ENCODE results near the gene SESTD1.

The SESTD1 gene

GRCh38 chr2:179139506-179139905, 125.1 kb downstream of the SESTD1 start:
- Histone ChIP-seq H4K20me1 (ENCODE audit: insufficient read depth, low read length, poor library complexity, severe bottlenecking) (no peaks in the 10 kb centered on the region), H3K27me3 (ENCODE audit: insufficient read depth, low read length, poor library complexity, severe bottlenecking) (no peaks in the 10 kb centered on the region), H3K36me3 (ENCODE audit: insufficient read depth, low read length) (peaks cover 56% of the 10 kb centered on the region), H3K4me1 (ENCODE audit: insufficient read depth, low read length, poor library complexity, severe bottlenecking) (no peaks in the 10 kb centered on the region), H3F3A (ENCODE audit: low read depth) (no peaks in the 10 kb centered on the region), H3K4me2 (ENCODE audit: low read depth, low read length, poor library complexity, severe bottlenecking) (no peak overlapping the region), H3K9ac (ENCODE audit: low read depth, low read length, poor library complexity, severe bottlenecking) (no peak overlapping the region), H2AFZ (ENCODE audit: low read length) (no peak overlapping the region), H3K9me2 (replicated peaks; ENCODE audit: low read depth, low read length) (no peaks in the 10 kb centered on the region), H3K4me3 (ENCODE audit: low read length, poor library complexity, severe bottlenecking) (no peak overlapping the region), H3K9me3 (ENCODE audit: insufficient read depth, low read depth, low read length) (no peaks in the 10 kb centered on the region), H3K79me2 (ENCODE audit: insufficient read depth, low read length) (no peaks in the 10 kb centered on the region)
- TF ChIP-seq EZH2phosphoT487 (IDR thresholded peaks at IDR 0.05; ENCODE audit: borderline replicate concordance): no peak
- TF ChIP-seq, protein P1, sequence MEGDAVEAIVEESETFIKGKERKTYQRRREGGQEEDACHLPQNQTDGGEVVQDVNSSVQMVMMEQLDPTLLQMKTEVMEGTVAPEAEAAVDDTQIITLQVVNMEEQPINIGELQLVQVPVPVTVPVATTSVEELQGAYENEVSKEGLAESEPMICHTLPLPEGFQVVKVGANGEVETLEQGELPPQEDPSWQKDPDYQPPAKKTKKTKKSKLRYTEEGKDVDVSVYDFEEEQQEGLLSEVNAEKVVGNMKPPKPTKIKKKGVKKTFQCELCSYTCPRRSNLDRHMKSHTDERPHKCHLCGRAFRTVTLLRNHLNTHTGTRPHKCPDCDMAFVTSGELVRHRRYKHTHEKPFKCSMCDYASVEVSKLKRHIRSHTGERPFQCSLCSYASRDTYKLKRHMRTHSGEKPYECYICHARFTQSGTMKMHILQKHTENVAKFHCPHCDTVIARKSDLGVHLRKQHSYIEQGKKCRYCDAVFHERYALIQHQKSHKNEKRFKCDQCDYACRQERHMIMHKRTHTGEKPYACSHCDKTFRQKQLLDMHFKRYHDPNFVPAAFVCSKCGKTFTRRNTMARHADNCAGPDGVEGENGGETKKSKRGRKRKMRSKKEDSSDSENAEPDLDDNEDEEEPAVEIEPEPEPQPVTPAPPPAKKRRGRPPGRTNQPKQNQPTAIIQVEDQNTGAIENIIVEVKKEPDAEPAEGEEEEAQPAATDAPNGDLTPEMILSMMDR (conservative IDR thresholded peaks at IDR 0.05; ENCODE audit: low read length): no peak

DNA sequence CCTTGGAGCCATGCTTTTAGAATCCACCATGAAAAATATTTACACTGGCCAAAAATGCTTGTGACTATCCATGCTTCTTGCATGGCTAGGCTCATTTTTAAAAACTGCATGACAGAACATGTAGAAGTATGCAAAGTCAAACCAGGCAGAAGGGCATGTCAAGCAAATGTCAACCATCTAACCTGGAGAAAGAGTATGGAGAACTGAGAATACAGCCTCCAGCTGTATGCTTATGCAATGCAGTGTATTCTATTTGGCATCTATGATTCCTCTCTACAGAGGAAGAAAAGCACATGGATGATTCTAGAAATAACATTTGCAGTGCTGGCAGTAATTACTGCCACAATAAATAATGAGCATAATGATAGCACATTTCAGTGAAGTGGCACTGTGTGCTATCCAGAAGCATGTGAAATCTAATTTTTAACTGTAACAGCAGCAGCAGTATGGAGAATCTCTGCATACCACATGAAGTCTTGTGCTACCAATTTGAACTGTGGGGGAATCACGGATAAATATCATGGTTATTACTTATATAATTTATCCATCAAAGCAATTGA, 127.4 kb downstream of the SESTD1 start:
- H3F3A ChIP-seq (ENCODE audit: low read depth): no peaks in the 10 kb centered on the region
- no peaks in the 10 kb centered on the region for H3K9me3 ChIP-seq (ENCODE audit: insufficient read depth, low read depth, low read length)
- H3K36me3 ChIP-seq (ENCODE audit: insufficient read depth, low read length): peaks cover 46% of the 10 kb centered on the region
- no peaks in the 10 kb centered on the region for H4K20me1 ChIP-seq (ENCODE audit: insufficient read depth, low read length, poor library complexity, severe bottlenecking)
- no peaks in the 10 kb centered on the region for H3K27me3 ChIP-seq (ENCODE audit: insufficient read depth, low read length, poor library complexity, severe bottlenecking)
- no peaks in the 10 kb centered on the region for H3K9me2 ChIP-seq (replicated peaks; ENCODE audit: low read depth, low read length)
- no peaks in the 10 kb centered on the region for H3K79me2 ChIP-seq (ENCODE audit: insufficient read depth, low read length)
- H3K4me2 ChIP-seq (ENCODE audit: low read depth, low read length, poor library complexity, severe bottlenecking): no peak overlapping the region
- no peak overlapping the region for H3K9ac ChIP-seq (ENCODE audit: low read depth, low read length, poor library complexity, severe bottlenecking)
- H3K4me1 ChIP-seq (ENCODE audit: insufficient read depth, low read length, poor library complexity, severe bottlenecking): no peaks in the 10 kb centered on the region
- no peak for TF ChIP-seq EZH2phosphoT487 (IDR thresholded peaks at IDR 0.05; ENCODE audit: borderline replicate concordance)
- TF ChIP-seq, protein P1 (conservative IDR thresholded peaks at IDR 0.05; ENCODE audit: low read length): no peak
- H3K4me3 ChIP-seq (ENCODE audit: low read length, poor library complexity, severe bottlenecking): no peak overlapping the region
- H2AFZ ChIP-seq (ENCODE audit: low read length): no peak overlapping the region

- peaks cover 17% of the 10 kb centered on the region; the same call in 1 of the 2 replicates for H3K36me3 ChIP-seq (ENCODE audit: insufficient read depth, low read length)
- H3K9me2 ChIP-seq (replicated peaks; ENCODE audit: low read depth, low read length): no peaks in the 10 kb centered on the region
- H3K9ac ChIP-seq (ENCODE audit: low read depth, low read length, poor library complexity, severe bottlenecking): no peak overlapping the region
- H3K79me2 ChIP-seq (ENCODE audit: insufficient read depth, low read length): no peaks in the 10 kb centered on the region
- no peak for TF ChIP-seq EZH2phosphoT487 (IDR thresholded peaks at IDR 0.05; ENCODE audit: borderline replicate concordance)
- TF ChIP-seq, protein P1 (conservative IDR thresholded peaks at IDR 0.05; ENCODE audit: low read length): no peak
- H2AFZ ChIP-seq (ENCODE audit: low read length): no peak overlapping the region
- no peak overlapping the region for H3K4me3 ChIP-seq (ENCODE audit: low read length, poor library complexity, severe bottlenecking)
- no peak overlapping the region for H3K4me2 ChIP-seq (ENCODE audit: low read depth, low read length, poor library complexity, severe bottlenecking)
- no peaks in the 10 kb centered on the region for H3K4me1 ChIP-seq (ENCODE audit: insufficient read depth, low read length, poor library complexity, severe bottlenecking)
- no peaks in the 10 kb centered on the region for H3K9me3 ChIP-seq (ENCODE audit: insufficient read depth, low read depth, low read length)
- no peaks in the 10 kb centered on the region for H3F3A ChIP-seq (ENCODE audit: low read depth)
- H3K27me3 ChIP-seq (ENCODE audit: insufficient read depth, low read length, poor library complexity, severe bottlenecking): no peaks in the 10 kb centered on the region
- no peaks in the 10 kb centered on the region for H4K20me1 ChIP-seq (ENCODE audit: insufficient read depth, low read length, poor library complexity, severe bottlenecking)
Measured at GRCh38 chr2:179133016-179133415, 131.6 kb downstream of the SESTD1 start.

Data from Loucy (cell line).